IMR-90 (cell line): ENCODE data around the gene FBXL7. TPM values are rescaled to one million over a fixed set of nuclear protein-coding genes. Genes with fewer than 3 reads are reported as not detected.

ENCODE experiments used
- ATAC-seq: fragments of 200-7000 bp; cut with Tn5 transposase; 2 replicates; pipeline ENCODE4 v1.9.1; 2020; ENCODE audit warnings: low read depth, mild to moderate bottlenecking, moderate library complexity
- BruUV-seq: library from RNA; stranded (reverse); fragments of 400-500 nt; replicated peaks from 2 replicates; lab custom pipeline; 2021; lab: Mats Ljungman, UMichigan
- CTCF ChIA-PET: fragments of 300-600 bp; formaldehyde crosslinking; extraction: SDS; loops from one replicate; lab custom pipeline; 2021; ENCODE audit warnings: antibody characterized with exemption; lab: Yijun Ruan, JAX
- POLR2A ChIA-PET: fragments of 300-600 bp; sonication (Branson Sonifier 250); formaldehyde crosslinking; loops from one replicate; lab custom pipeline; 2022; ENCODE audit warnings: antibody characterized with exemption; ENCODE audit not compliant: unreplicated experiment; lab: Charles Lee
- DNase-seq: peaks from one replicate; pipeline ENCODE4 v3.0.0; 2013
- H2AFZ ChIP-seq: replicated peaks from 2 replicates; pipeline ENCODE3; 2013; ENCODE audit warnings: low read length, mild to moderate bottlenecking; ENCODE audit not compliant: poor library complexity
- H2AK5ac ChIP-seq: 2 replicates; pipeline ENCODE4 v1.6.1; 2013; ENCODE audit warnings: low read depth, low read length, inconsistent platforms
- H2AK9ac ChIP-seq: replicated peaks from 2 replicates; pipeline ENCODE3; 2013; ENCODE audit warnings: mild to moderate bottlenecking, low read depth, low read length, moderate library complexity; ENCODE audit not compliant: poor library complexity
- H2BK120ac ChIP-seq: 2 replicates; pipeline ENCODE4 v1.6.1; 2013; ENCODE audit warnings: low read depth, low read length, inconsistent platforms
- H2BK15ac ChIP-seq: 3 replicates; pipeline ENCODE4 v1.6.1; 2013; ENCODE audit warnings: low read depth, low read length, inconsistent platforms
- H2BK20ac ChIP-seq: 2 replicates; pipeline ENCODE4 v1.6.1; 2013; ENCODE audit warnings: low read depth, mild to moderate bottlenecking, inconsistent platforms, low read length, moderate library complexity
- H2BK5ac ChIP-seq: 2 replicates; pipeline ENCODE4 v1.6.1; 2013; ENCODE audit warnings: mild to moderate bottlenecking, low read depth, low read length, inconsistent platforms; ENCODE audit not compliant: poor library complexity, severe bottlenecking
- H3K14ac ChIP-seq: replicated peaks from 2 replicates; pipeline ENCODE4 v1.6.1; 2013; ENCODE audit warnings: low read depth, low read length, inconsistent platforms
- H3K18ac ChIP-seq: 2 replicates; pipeline ENCODE4 v1.6.1; 2013; ENCODE audit warnings: low read depth, low read length, control low read depth
- H3K23ac ChIP-seq: 2 replicates; pipeline ENCODE4 v1.6.1; 2013; ENCODE audit warnings: low read depth, low read length, inconsistent platforms
- H3K27ac ChIP-seq: 2 replicates; pipeline ENCODE4 v1.5.1; 2013; ENCODE audit warnings: mild to moderate bottlenecking, control low read depth, low read length; ENCODE audit not compliant: insufficient read depth
- H3K27me3 ChIP-seq: 2 replicates; pipeline ENCODE4 v1.6.1; 2013; ENCODE audit warnings: low read length; ENCODE audit not compliant: control insufficient read depth, insufficient read depth
- H3K36me3 ChIP-seq: 2 replicates; pipeline ENCODE4 v1.6.1; 2013; ENCODE audit warnings: low read length, mixed read lengths; ENCODE audit not compliant: control insufficient read depth, insufficient read depth
- H3K4ac ChIP-seq: 2 replicates; pipeline ENCODE4 v1.6.1; 2013; ENCODE audit warnings: low read depth, low read length, inconsistent platforms
- H3K4me1 ChIP-seq: 2 replicates; pipeline ENCODE4 v1.6.1; 2013; ENCODE audit warnings: low read length, mixed read lengths; ENCODE audit not compliant: control insufficient read depth, insufficient read depth
- H3K4me2 ChIP-seq: 2 replicates; pipeline ENCODE4 v1.6.1; 2013; ENCODE audit warnings: low read depth, mild to moderate bottlenecking, control low read depth, low read length, moderate library complexity
- H3K4me3 ChIP-seq: 2 replicates; pipeline ENCODE4 v1.5.1; 2013; ENCODE audit warnings: low read depth, mild to moderate bottlenecking, control low read depth, low read length, moderate library complexity; ENCODE audit not compliant: insufficient read depth
- H3K56ac ChIP-seq: 2 replicates; pipeline ENCODE4 v1.6.1; 2013; ENCODE audit warnings: low read length, inconsistent platforms; ENCODE audit not compliant: insufficient read depth; ENCODE audit errors: extremely low read depth
- H3K79me1 ChIP-seq, 2 experiments: 2 replicates each; pipeline ENCODE4 v1.6.1; 2013; ENCODE audit warnings: low read length in 2 of 2, inconsistent platforms in 1 of 2, low read depth in 1 of 2
- H3K9ac ChIP-seq: 2 replicates; pipeline ENCODE4 v1.6.1; 2013; ENCODE audit warnings: low read depth, low read length, control low read depth
- H3K9me1 ChIP-seq: 2 replicates; pipeline ENCODE4 v1.6.1; 2013; ENCODE audit warnings: low read length, inconsistent platforms; ENCODE audit not compliant: insufficient read depth
- H3K9me3 ChIP-seq: 2 replicates; pipeline ENCODE4 v1.6.1; 2013; ENCODE audit warnings: low read length; ENCODE audit not compliant: control insufficient read depth, insufficient read depth
- H4K20me1 ChIP-seq: 2 replicates; pipeline ENCODE4 v1.6.1; 2013; ENCODE audit warnings: low read length, inconsistent platforms; ENCODE audit not compliant: insufficient read depth
- H4K5ac ChIP-seq: 2 replicates; pipeline ENCODE4 v1.6.1; 2013; ENCODE audit warnings: mild to moderate bottlenecking, low read depth, low read length, control low read depth
- H4K8ac ChIP-seq, 2 experiments: 2 replicates each; pipeline ENCODE4 v1.6.1; 2013; ENCODE audit warnings: low read depth in 2 of 2, low read length in 2 of 2, control low read depth in 1 of 2, inconsistent platforms in 1 of 2
- H4K91ac ChIP-seq: 2 replicates; pipeline ENCODE4 v1.6.1; 2013; ENCODE audit warnings: low read depth, low read length, inconsistent platforms; ENCODE audit not compliant: insufficient read depth
- BHLHE40 ChIP-seq: fragments of 150-350 bp; IDR thresholded peaks from 2 replicates; pipeline ENCODE4 v1.6.1; 2016; ENCODE audit warnings: mild to moderate bottlenecking, low read depth, low read length
- CEBPB ChIP-seq: IDR thresholded peaks from 2 replicates; pipeline ENCODE4 v1.6.1; 2012; ENCODE audit warnings: low read depth, low read length, improper control_type of control experiment
- CTCF ChIP-seq: conservative IDR thresholded peaks from 2 replicates; pipeline ENCODE4 v1.5.1; 2012; ENCODE audit warnings: mild to moderate bottlenecking, low read depth, low read length, improper control_type of control experiment
- FOS ChIP-seq: fragments of 150-350 bp; IDR thresholded peaks from 2 replicates; pipeline ENCODE4 v1.6.1; 2016; ENCODE audit warnings: low read depth, low read length
- MAZ ChIP-seq: IDR thresholded peaks from 2 replicates; pipeline ENCODE4 v1.6.1; 2012; ENCODE audit warnings: low read depth, mild to moderate bottlenecking, low read length, improper control_type of control experiment, moderate library complexity, borderline replicate concordance
- MXI1 ChIP-seq: IDR thresholded peaks from 2 replicates; pipeline ENCODE4 v1.6.1; 2012; ENCODE audit warnings: low read depth, mild to moderate bottlenecking, low read length, moderate library complexity, borderline replicate concordance
- RAD21 ChIP-seq: IDR thresholded peaks from 2 replicates; pipeline ENCODE4 v1.6.1; 2012; ENCODE audit warnings: low read length, improper control_type of control experiment
- RFX5 ChIP-seq: IDR thresholded peaks from 2 replicates; pipeline ENCODE4 v1.8.0; 2012; ENCODE audit warnings: low read depth, mild to moderate bottlenecking, low read length, moderate library complexity
- SMC3 ChIP-seq: fragments of 150-350 bp; IDR thresholded peaks from 2 replicates; pipeline ENCODE4 v1.6.1; 2016; ENCODE audit warnings: low read depth, mild to moderate bottlenecking, antibody characterized with exemption, low read length, moderate library complexity
- USF2 ChIP-seq: fragments of 150-350 bp; IDR thresholded peaks from 2 replicates; pipeline ENCODE4 v1.6.1; 2017; ENCODE audit warnings: mild to moderate bottlenecking, antibody characterized with exemption, low read length, low read depth
- WGBS, 2 experiments: methylation state at CpG; one replicate each; pipeline versions ENCODE4 v1.1.5 to v1.1.7; 2013; ENCODE audit warnings: missing lambda C conversion rate in 2 of 2; ENCODE audit not compliant: insufficient read length in 1 of 2; ENCODE audit errors: extremely low coverage in 2 of 2; 5-methylcytosine and 5-hydroxymethylcytosine counted together
- dilution Hi-C: fragments of 300-500 bp; cut with HindIII; formaldehyde crosslinking; loops from one replicate; pipeline ENCODE4 v1.14.3; 2018; ENCODE audit warnings: low sequenced_read_pairs; ENCODE audit not compliant: unreplicated experiment
- in situ Hi-C: fragments of 300-500 bp; cut with MboI; formaldehyde crosslinking; loops from 3 replicates; pipeline ENCODE4 v1.14.3; 2019; ENCODE audit warnings: low sequenced_read_pairs, inconsistent platforms, mixed read lengths
- intact Hi-C: fragments of 100-400 bp; cut with micrococcal nuclease; formaldehyde crosslinking; loops from 2 replicates; pipeline ENCODE4 v1.10.0; 2022
- polyA plus RNA-seq, 3 experiments: library from polyadenylated mRNA; depleted of rRNA; stranded (reverse); fragments of >200 nt; gene quantifications; 2 replicates each; pipeline ENCODE4 v1.2.3, GENCODE V29; 2012; ENCODE audit warnings: low replicate concordance in 1 of 3
- total RNA-seq: library from RNA; depleted of rRNA; stranded (reverse); fragments of >200 nt; gene quantifications from 2 replicates; pipeline ENCODE4 v1.2.3, GENCODE V29; 2012

The FBXL7 gene
- total and polyA plus RNA-seq, 2 of the 4 experiments (the other 2 are of a cell fraction) = 4.1 to 10.2 TPM

- POLR2A ChIA-PET = no interaction called here
These were observed 427.9 kb downstream of the FBXL7 start for GRCh38 chr5:15927710-15928380.

More at GRCh38 chr5:15927710-15928380, 427.9 kb downstream of the FBXL7 start:
- Histone ChIP-seq H3K4ac (no peak overlapping the region), H2AK9ac (no peak overlapping the region), H4K5ac (no peak overlapping the region), H4K20me1 (no peaks in the 10 kb centered on the region), H3K4me3 (no peak overlapping the region), H3K9ac (no peak overlapping the region), H3K23ac (no peak overlapping the region), H3K14ac (no peak overlapping the region), H2BK120ac (no peak overlapping the region), H4K8ac (no peak overlapping the region), H3K4me2 (no peak overlapping the region), H2BK5ac (no peak overlapping the region), H2AK5ac (no peak overlapping the region), H2AFZ (no peak overlapping the region), H4K91ac (no peak overlapping the region), H3K56ac (no peak overlapping the region), H3K79me1 (peaks cover 0 to 14% of the 10 kb centered on the region in 2 experiments; a peak in 1 of 4 replicates), H3K27ac (no peak overlapping the region), H3K27me3 (no peaks in the 10 kb centered on the region), H2BK20ac (no peak overlapping the region), H3K36me3 (peaks cover 5% of the 10 kb centered on the region; the same call in 1 of the 2 replicates), H3K4me1 (peaks cover 13% of the 10 kb centered on the region), H3K9me3 (no peaks in the 10 kb centered on the region), H3K18ac (no peak overlapping the region), H2BK15ac (no peak overlapping the region), H3K9me1 (peaks cover 4% of the 10 kb centered on the region; the same call in 1 of the 2 replicates)
- WGBS, 2 experiments = 98% methylated on average over 22 of the region's 38 CpGs; no CpG with 5 or more reads in 1 of the 2 experiments
- no peak for DNase-seq
- intact Hi-C loops = no loop called here
- BruUV-seq = no TSS peak
- CTCF ChIA-PET = no interaction called here
- in situ Hi-C loops = no loop called here
- dilution Hi-C loops = no loop called here
- no peak for TF ChIP-seq USF2
- TF ChIP-seq RAD21 = no peak
- TF ChIP-seq MAZ = no peak
- no peak for TF ChIP-seq FOS
- no peak for TF ChIP-seq CEBPB
- no peak for TF ChIP-seq RFX5
- TF ChIP-seq CTCF = no peak
- TF ChIP-seq MXI1 = no peak
- TF ChIP-seq SMC3 = no peak
- no peak for TF ChIP-seq BHLHE40
- no peak for ATAC-seq
